ENCODE measurements around the gene VIT.

Gene VIT

DNA sequence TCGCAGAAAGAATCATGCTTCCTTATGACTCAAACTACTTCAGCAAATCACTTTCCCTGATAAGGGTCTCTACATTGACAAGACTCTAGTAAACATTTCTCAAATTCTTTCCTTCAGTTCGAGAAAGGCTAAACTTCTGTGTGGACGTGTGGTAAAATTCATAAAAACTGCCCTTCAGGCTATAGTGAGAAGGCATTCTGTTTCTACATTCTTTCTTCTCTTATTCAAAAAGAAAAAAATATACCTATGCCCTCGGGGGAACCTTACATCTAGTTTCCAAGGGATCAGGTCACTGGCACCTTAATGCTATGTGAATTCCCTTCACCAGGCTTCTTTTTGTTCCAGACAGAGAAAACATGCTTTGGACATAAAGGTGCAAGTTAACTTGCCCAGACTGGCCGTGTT, 4.9 kb downstream of the VIT start:
- no peak overlapping the region for H3K27ac ChIP-seq (ENCODE audit: low read depth, low read length)

DNA sequence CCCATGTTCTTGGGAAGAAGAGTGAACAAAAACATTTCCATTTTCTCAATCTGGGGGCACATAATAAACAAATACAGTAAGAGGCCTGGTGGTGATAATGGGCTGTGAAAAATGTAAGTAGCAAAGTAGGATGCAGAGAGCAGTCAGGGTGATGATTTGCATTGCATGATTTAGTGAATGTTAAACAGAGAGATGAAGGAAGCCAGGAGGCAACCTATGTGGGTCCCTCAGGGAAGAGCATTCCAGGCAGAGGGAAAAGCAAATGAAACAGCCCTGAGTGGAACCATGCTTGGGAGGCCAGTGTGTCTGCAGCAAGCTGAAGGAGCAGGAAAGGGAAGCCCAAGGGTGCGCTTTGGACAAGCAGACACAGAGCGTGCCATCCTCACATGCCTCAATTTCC, 5.4 kb downstream of the VIT start:
- Histone ChIP-seq H3F3A (ENCODE audit: insufficient read depth) (no peaks in the 10 kb centered on the region), H4K20me1 (ENCODE audit: low read depth, low read length) (no peaks in the 10 kb centered on the region), H3K36me3 (ENCODE audit: low read length) (no peaks in the 10 kb centered on the region), H3K9me3 (ENCODE audit: insufficient read depth, low read length) (no peaks in the 10 kb centered on the region), H3K27me3 (ENCODE audit: low read length) (no peaks in the 10 kb centered on the region), H2AFZ (ENCODE audit: low read depth, low read length, severe bottlenecking) (no peak overlapping the region), H3K4me2 (ENCODE audit: low read depth, low read length, poor library complexity, severe bottlenecking) (no peak overlapping the region), H3K9me2 (replicated peaks; ENCODE audit: insufficient read depth, low read length) (no peaks in the 10 kb centered on the region), H3K79me2 (ENCODE audit: insufficient read depth, low read length) (no peaks in the 10 kb centered on the region), H3K4me3 (ENCODE audit: insufficient read depth, low read length, poor library complexity, severe bottlenecking) (no peak overlapping the region), H3K9ac (ENCODE audit: low read length) (no peak overlapping the region), H3K27ac (ENCODE audit: low read depth, low read length) (no peak overlapping the region)
- TF ChIP-seq EZH2phosphoT487 (conservative IDR thresholded peaks at IDR 0.05; ENCODE audit: low read length) = no peak
- TF ChIP-seq, protein P1, sequence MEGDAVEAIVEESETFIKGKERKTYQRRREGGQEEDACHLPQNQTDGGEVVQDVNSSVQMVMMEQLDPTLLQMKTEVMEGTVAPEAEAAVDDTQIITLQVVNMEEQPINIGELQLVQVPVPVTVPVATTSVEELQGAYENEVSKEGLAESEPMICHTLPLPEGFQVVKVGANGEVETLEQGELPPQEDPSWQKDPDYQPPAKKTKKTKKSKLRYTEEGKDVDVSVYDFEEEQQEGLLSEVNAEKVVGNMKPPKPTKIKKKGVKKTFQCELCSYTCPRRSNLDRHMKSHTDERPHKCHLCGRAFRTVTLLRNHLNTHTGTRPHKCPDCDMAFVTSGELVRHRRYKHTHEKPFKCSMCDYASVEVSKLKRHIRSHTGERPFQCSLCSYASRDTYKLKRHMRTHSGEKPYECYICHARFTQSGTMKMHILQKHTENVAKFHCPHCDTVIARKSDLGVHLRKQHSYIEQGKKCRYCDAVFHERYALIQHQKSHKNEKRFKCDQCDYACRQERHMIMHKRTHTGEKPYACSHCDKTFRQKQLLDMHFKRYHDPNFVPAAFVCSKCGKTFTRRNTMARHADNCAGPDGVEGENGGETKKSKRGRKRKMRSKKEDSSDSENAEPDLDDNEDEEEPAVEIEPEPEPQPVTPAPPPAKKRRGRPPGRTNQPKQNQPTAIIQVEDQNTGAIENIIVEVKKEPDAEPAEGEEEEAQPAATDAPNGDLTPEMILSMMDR (IDR thresholded peaks at IDR 0.05; ENCODE audit: insufficient read depth, low read length, poor library complexity, severe bottlenecking) = no peak

More for the DNA sequence above, 4.9 kb downstream of the VIT start:
- Histone ChIP-seq H2AFZ (ENCODE audit: low read depth, low read length, severe bottlenecking) (no peak overlapping the region), H3K4me2 (ENCODE audit: low read depth, low read length, poor library complexity, severe bottlenecking) (no peak overlapping the region), H3K27me3 (ENCODE audit: low read length) (no peaks in the 10 kb centered on the region), H3K4me3 (ENCODE audit: insufficient read depth, low read length, poor library complexity, severe bottlenecking) (no peak overlapping the region), H3F3A (ENCODE audit: insufficient read depth) (no peaks in the 10 kb centered on the region), H3K79me2 (ENCODE audit: insufficient read depth, low read length) (no peaks in the 10 kb centered on the region), H3K9me3 (ENCODE audit: insufficient read depth, low read length) (no peaks in the 10 kb centered on the region), H3K36me3 (ENCODE audit: low read length) (no peaks in the 10 kb centered on the region), H4K20me1 (ENCODE audit: low read depth, low read length) (no peaks in the 10 kb centered on the region), H3K9ac (ENCODE audit: low read length) (no peak overlapping the region), H3K9me2 (replicated peaks; ENCODE audit: insufficient read depth, low read length) (no peaks in the 10 kb centered on the region)
- TF ChIP-seq, protein P1 (IDR thresholded peaks at IDR 0.05; ENCODE audit: insufficient read depth, low read length, poor library complexity, severe bottlenecking) = no peak
- no peak for TF ChIP-seq EZH2phosphoT487 (conservative IDR thresholded peaks at IDR 0.05; ENCODE audit: low read length)

DNA sequence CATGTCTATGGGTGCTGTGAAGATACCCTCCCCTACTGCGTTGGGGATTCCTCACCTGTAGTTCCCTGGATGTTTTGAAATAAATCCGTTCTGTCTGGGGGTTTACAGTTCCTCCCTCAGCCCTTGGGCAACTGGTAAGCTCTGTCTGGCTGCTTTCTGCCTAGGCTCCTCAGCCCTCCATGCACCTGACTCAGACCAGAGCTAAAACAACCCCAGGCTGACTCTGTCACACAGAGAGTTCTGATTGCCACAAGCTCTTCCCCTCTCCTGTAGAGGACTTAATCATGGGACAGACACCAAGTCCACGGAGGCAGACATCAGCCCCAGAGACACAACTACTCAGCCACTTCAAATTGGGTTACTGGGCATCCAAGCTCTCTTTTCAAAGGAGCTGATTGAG, 6.3 kb downstream of the VIT start:
- Histone ChIP-seq H3K27ac (ENCODE audit: low read depth, low read length) (no peak overlapping the region), H3K27me3 (ENCODE audit: low read length) (no peaks in the 10 kb centered on the region), H3K79me2 (ENCODE audit: insufficient read depth, low read length) (no peaks in the 10 kb centered on the region), H3F3A (ENCODE audit: insufficient read depth) (no peaks in the 10 kb centered on the region), H3K36me3 (ENCODE audit: low read length) (no peaks in the 10 kb centered on the region), H3K9me2 (replicated peaks; ENCODE audit: insufficient read depth, low read length) (no peaks in the 10 kb centered on the region), H2AFZ (ENCODE audit: low read depth, low read length, severe bottlenecking) (no peak overlapping the region), H3K4me2 (ENCODE audit: low read depth, low read length, poor library complexity, severe bottlenecking) (no peak overlapping the region), H4K20me1 (ENCODE audit: low read depth, low read length) (no peaks in the 10 kb centered on the region), H3K9me3 (ENCODE audit: insufficient read depth, low read length) (no peaks in the 10 kb centered on the region), H3K4me3 (ENCODE audit: insufficient read depth, low read length, poor library complexity, severe bottlenecking) (no peak overlapping the region), H3K9ac (ENCODE audit: low read length) (no peak overlapping the region)
- no peak for TF ChIP-seq EZH2phosphoT487 (conservative IDR thresholded peaks at IDR 0.05; ENCODE audit: low read length)
- TF ChIP-seq, protein P1 (IDR thresholded peaks at IDR 0.05; ENCODE audit: insufficient read depth, low read length, poor library complexity, severe bottlenecking) = no peak

Measured in SU-DHL-6 (cell line).